ENCODE data around the gene ATP12A.
"Not testable (repeated sequence)": the region's sequence is repeated elsewhere in the genome, so short reads cannot be mapped to it uniquely, and the experiment has no call there.

Gene ATP12A

GRCh38 chr13:24730873-24731567 is 50.8 kb downstream of the ATP12A start:
- not testable (repeated sequence) for DNase-seq (ENCODE audit: low read depth in 2 of 2)

- DNase-seq (ENCODE audit: low read depth in 2 of 2) = no peak
Measured at GRCh38 chr13:24734950-24735349, 54.7 kb downstream of the ATP12A start.

GRCh38 chr13:24737042-24737441 is 56.8 kb downstream of the ATP12A start:
- no peak for DNase-seq (ENCODE audit: low read depth in 2 of 2)

GRCh38 chr13:24738366-24738847 is 58.2 kb downstream of the ATP12A start:
- no peak for DNase-seq (ENCODE audit: low read depth in 2 of 2)

- no peak for DNase-seq (ENCODE audit: low read depth in 2 of 2)
Measured at GRCh38 chr13:24740014-24740890, 60.0 kb downstream of the ATP12A start.

- DNase-seq (ENCODE audit: low read depth in 2 of 2) = no peak
Measured at GRCh38 chr13:24741016-24741662, 60.9 kb downstream of the ATP12A start.

GRCh38 chr13:24741791-24742190 is 61.6 kb downstream of the ATP12A start:
- DNase-seq (ENCODE audit: low read depth in 2 of 2) = no peak

- DNase-seq (ENCODE audit: low read depth in 2 of 2) = no peak
Measured at GRCh38 chr13:24742294-24742693, 62.1 kb downstream of the ATP12A start.

GRCh38 chr13:24742977-24743376 is 62.8 kb downstream of the ATP12A start:
- no peak for DNase-seq (ENCODE audit: low read depth in 2 of 2)

GRCh38 chr13:24744247-24744646 is 64.0 kb downstream of the ATP12A start:
- DNase-seq (ENCODE audit: low read depth in 2 of 2) = no peak

- DNase-seq (ENCODE audit: low read depth in 2 of 2) = no peak
Measured at GRCh38 chr13:24745516-24745860, 65.3 kb downstream of the ATP12A start.

GRCh38 chr13:24745861-24746617 is 65.8 kb downstream of the ATP12A start:
- DNase-seq (ENCODE audit: low read depth in 2 of 2) = no peak

- no peak for DNase-seq (ENCODE audit: low read depth in 2 of 2)
Measured at GRCh38 chr13:24746618-24747247, 66.5 kb downstream of the ATP12A start.

GRCh38 chr13:24747248-24748060 is 67.2 kb downstream of the ATP12A start:
- DNase-seq (ENCODE audit: low read depth in 2 of 2) = no peak

GRCh38 chr13:24748061-24748400 is 67.8 kb downstream of the ATP12A start:
- no peak for DNase-seq (ENCODE audit: low read depth in 2 of 2)

- no peak for DNase-seq (ENCODE audit: low read depth in 2 of 2)
Measured at GRCh38 chr13:24759197-24759596, 79.0 kb downstream of the ATP12A start.

Measured in stimulated activated CD8-positive, alpha-beta memory T cell treated with anti-CD3 and anti-CD28 coated beads, Interleukin-7, amount 100 ng/mL, for 4 hours (primary cell).